ENCODE data around the gene ABHD2.

ABHD2 gene

GRCh38 chr15:89051875-89052274 lies 36.4 kb upstream of the ABHD2 start:
- TF ChIP-seq, protein P1, sequence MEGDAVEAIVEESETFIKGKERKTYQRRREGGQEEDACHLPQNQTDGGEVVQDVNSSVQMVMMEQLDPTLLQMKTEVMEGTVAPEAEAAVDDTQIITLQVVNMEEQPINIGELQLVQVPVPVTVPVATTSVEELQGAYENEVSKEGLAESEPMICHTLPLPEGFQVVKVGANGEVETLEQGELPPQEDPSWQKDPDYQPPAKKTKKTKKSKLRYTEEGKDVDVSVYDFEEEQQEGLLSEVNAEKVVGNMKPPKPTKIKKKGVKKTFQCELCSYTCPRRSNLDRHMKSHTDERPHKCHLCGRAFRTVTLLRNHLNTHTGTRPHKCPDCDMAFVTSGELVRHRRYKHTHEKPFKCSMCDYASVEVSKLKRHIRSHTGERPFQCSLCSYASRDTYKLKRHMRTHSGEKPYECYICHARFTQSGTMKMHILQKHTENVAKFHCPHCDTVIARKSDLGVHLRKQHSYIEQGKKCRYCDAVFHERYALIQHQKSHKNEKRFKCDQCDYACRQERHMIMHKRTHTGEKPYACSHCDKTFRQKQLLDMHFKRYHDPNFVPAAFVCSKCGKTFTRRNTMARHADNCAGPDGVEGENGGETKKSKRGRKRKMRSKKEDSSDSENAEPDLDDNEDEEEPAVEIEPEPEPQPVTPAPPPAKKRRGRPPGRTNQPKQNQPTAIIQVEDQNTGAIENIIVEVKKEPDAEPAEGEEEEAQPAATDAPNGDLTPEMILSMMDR (IDR thresholded peaks at IDR 0.05; ENCODE audit: extremely low read depth, insufficient read depth, missing control alignments), result no peak
- in situ Hi-C loops (cut with MboI; ENCODE audit: low pct_unique_long_range_greater_than_20kb, low sequenced_read_pairs, unreplicated experiment), result no loop called here
- no peak for DNase-seq (ENCODE audit: low spot score)

DNA sequence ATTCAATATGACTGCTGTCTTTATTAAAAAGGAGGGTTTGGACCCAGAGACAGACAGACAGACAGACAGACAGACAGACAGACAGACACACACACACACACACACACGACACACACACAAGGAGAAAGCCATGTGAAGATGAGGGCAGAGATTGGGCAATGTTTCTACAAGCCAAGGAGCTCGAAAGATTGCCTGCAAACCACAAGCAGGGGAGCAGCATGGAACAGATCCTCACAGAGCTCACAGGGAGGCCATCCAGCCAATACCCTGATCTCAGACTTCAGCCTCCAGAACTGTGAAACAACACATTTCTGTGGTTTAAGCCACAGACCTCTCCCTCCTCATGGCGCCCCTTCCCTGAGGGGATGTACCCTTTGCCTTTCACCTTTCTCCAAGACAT lies 35.8 kb upstream of the ABHD2 start:
- in situ Hi-C loops (cut with MboI; ENCODE audit: low pct_unique_long_range_greater_than_20kb, low sequenced_read_pairs, unreplicated experiment), result no loop called here
- TF ChIP-seq, protein P1 (IDR thresholded peaks at IDR 0.05; ENCODE audit: extremely low read depth, insufficient read depth, missing control alignments), result no peak
- no peak for DNase-seq (ENCODE audit: low spot score)

DNA sequence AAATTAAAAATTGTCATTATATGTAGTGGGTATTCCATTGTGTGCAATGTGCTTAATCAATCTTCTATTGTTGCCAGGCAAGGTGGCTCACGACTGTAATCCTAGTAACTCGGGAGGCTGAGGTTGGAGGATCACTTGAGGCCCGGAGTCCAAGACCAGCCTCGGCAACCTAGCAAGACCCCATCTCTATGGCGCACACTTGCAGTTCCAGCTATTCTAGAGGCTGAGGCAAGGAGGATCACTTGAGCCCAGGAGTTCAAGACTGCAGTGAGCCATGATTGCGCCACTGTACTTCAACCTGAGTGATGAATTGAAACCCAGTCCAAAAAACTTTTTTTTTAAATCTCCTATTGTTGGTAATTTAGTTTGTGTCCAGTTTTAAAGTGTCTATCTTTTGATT lies 33.4 kb upstream of the ABHD2 start:
- in situ Hi-C loops (cut with MboI; ENCODE audit: low pct_unique_long_range_greater_than_20kb, low sequenced_read_pairs, unreplicated experiment), result loop anchor here (5.0 kb wide), 1 partner anchor 122 kb away; no protein-coding TSS in a partner anchor
- no peak for DNase-seq (ENCODE audit: low spot score)
- TF ChIP-seq, protein P1 (IDR thresholded peaks at IDR 0.05; ENCODE audit: extremely low read depth, insufficient read depth, missing control alignments), result no peak

- TF ChIP-seq, protein P1 (IDR thresholded peaks at IDR 0.05; ENCODE audit: extremely low read depth, insufficient read depth, missing control alignments), result peak; percentile 99
- DNase-seq (ENCODE audit: low spot score), result peak; percentile 78
- in situ Hi-C loops (cut with MboI; ENCODE audit: low pct_unique_long_range_greater_than_20kb, low sequenced_read_pairs, unreplicated experiment), result loop anchor here (5.0 kb wide), 1 partner anchor 120 kb away; no protein-coding TSS in a partner anchor
Observed at GRCh38 chr15:89057506-89058133, 30.6 kb upstream of the ABHD2 start.

GRCh38 chr15:89058376-89058775 lies 29.9 kb upstream of the ABHD2 start:
- DNase-seq (ENCODE audit: low spot score), result no peak
- in situ Hi-C loops (cut with MboI; ENCODE audit: low pct_unique_long_range_greater_than_20kb, low sequenced_read_pairs, unreplicated experiment), result loop anchor here (5.0 kb wide), 1 partner anchor 119 kb away; no protein-coding TSS in a partner anchor
- TF ChIP-seq, protein P1 (IDR thresholded peaks at IDR 0.05; ENCODE audit: extremely low read depth, insufficient read depth, missing control alignments), result no peak

GRCh38 chr15:89058876-89059405 lies 29.3 kb upstream of the ABHD2 start:
- TF ChIP-seq, protein P1 (IDR thresholded peaks at IDR 0.05; ENCODE audit: extremely low read depth, insufficient read depth, missing control alignments), result no peak
- in situ Hi-C loops (cut with MboI; ENCODE audit: low pct_unique_long_range_greater_than_20kb, low sequenced_read_pairs, unreplicated experiment), result loop anchor here (5.0 kb wide), 1 partner anchor 118 kb away; no protein-coding TSS in a partner anchor
- no peak for DNase-seq (ENCODE audit: low spot score)

Measured in GM13977 (cell line).